Smooth muscle cell (in vitro differentiated cells): ENCODE data around the gene CALHM1. TPM values are rescaled to one million over a fixed set of nuclear protein-coding genes. Genes with fewer than 3 reads are reported as not detected.

Source experiments
- DNase-seq: peaks from one replicate; lab custom pipeline; 2025; ENCODE audit not compliant: unreplicated experiment; lab: John Stamatoyannopoulos, UW
- H2AFZ ChIP-seq: fragments of 200-600 bp; sonication (generic); 2 replicates; pipeline ENCODE4 v1.6.0; 2016; ENCODE audit warnings: antibody characterized with exemption, low read depth, mild to moderate bottlenecking
- H3F3A ChIP-seq: fragments of 200-600 bp; sonication (generic); 2 replicates; pipeline ENCODE4 v1.6.0; 2017; ENCODE audit warnings: antibody characterized with exemption, low read depth
- H3K27ac ChIP-seq: fragments of 200-600 bp; sonication (generic); 2 replicates; pipeline ENCODE4 v1.5.1; 2016; ENCODE audit warnings: low read depth, mild to moderate bottlenecking
- H3K27me3 ChIP-seq: fragments of 200-600 bp; sonication (generic); 2 replicates; pipeline ENCODE4 v1.6.1; 2016; ENCODE audit warnings: low read depth, mild to moderate bottlenecking
- H3K36me3 ChIP-seq: fragments of 200-600 bp; sonication (generic); 2 replicates; pipeline ENCODE4 v1.5.1; 2016; ENCODE audit warnings: low read depth
- H3K4me1 ChIP-seq: fragments of 200-600 bp; sonication (generic); 2 replicates; pipeline ENCODE4 v1.5.1; 2016; ENCODE audit warnings: low read depth
- H3K4me2 ChIP-seq: fragments of 200-600 bp; sonication (generic); 2 replicates; pipeline ENCODE4 v1.6.0; 2016; ENCODE audit warnings: mild to moderate bottlenecking
- H3K4me3 ChIP-seq: fragments of 200-600 bp; sonication (generic); 2 replicates; pipeline ENCODE4 v1.5.1; 2016; ENCODE audit warnings: mild to moderate bottlenecking
- H3K79me2 ChIP-seq: fragments of 200-600 bp; sonication (generic); 2 replicates; pipeline ENCODE4 v1.6.0; 2016; ENCODE audit warnings: low read depth, mild to moderate bottlenecking
- H3K9ac ChIP-seq: fragments of 200-600 bp; sonication (generic); 2 replicates; pipeline ENCODE4 v1.6.0; 2016; ENCODE audit warnings: low read depth
- H3K9me3 ChIP-seq: fragments of 200-600 bp; sonication (generic); replicated peaks from 2 replicates; pipeline ENCODE4 v1.5.1; 2016; ENCODE audit warnings: low read depth
- H4K20me1 ChIP-seq: fragments of 200-600 bp; sonication (generic); 2 replicates; pipeline ENCODE4 v1.6.0; 2016; ENCODE audit warnings: low read depth
- WGBS: methylation state at CpG from one replicate; pipeline ENCODE4 v1.1.7; 2016; ENCODE audit warnings: low lambda C conversion rate; 5-methylcytosine and 5-hydroxymethylcytosine counted together
- polyA plus RNA-seq: library from polyadenylated mRNA; unstranded; fragments of >200 nt; fragmentation: Nextera tagmentation; extraction: Ambion mirVana; gene quantifications from 2 replicates; pipeline ENCODE4 v1.2.1, GENCODE V29; 2016
- total RNA-seq: library from RNA; depleted of rRNA; stranded (reverse); fragments of >200 nt; gene quantifications from 2 replicates; pipeline ENCODE4 v1.2.3, GENCODE V29; 2014
- TF ChIP-seq, protein P1 (sequence below): fragments of 200-600 bp; sonication (generic); IDR thresholded peaks from 2 replicates; pipeline ENCODE4 v1.5.1; 2017; ENCODE audit warnings: borderline replicate concordance, mild to moderate bottlenecking, antibody characterized with exemption; ENCODE audit not compliant: insufficient read depth, poor library complexity, severe bottlenecking

Gene CALHM1
- total and polyA plus RNA-seq, 2 experiments from 2014 or later = 0.05 TPM; not detected in 1

DNA sequence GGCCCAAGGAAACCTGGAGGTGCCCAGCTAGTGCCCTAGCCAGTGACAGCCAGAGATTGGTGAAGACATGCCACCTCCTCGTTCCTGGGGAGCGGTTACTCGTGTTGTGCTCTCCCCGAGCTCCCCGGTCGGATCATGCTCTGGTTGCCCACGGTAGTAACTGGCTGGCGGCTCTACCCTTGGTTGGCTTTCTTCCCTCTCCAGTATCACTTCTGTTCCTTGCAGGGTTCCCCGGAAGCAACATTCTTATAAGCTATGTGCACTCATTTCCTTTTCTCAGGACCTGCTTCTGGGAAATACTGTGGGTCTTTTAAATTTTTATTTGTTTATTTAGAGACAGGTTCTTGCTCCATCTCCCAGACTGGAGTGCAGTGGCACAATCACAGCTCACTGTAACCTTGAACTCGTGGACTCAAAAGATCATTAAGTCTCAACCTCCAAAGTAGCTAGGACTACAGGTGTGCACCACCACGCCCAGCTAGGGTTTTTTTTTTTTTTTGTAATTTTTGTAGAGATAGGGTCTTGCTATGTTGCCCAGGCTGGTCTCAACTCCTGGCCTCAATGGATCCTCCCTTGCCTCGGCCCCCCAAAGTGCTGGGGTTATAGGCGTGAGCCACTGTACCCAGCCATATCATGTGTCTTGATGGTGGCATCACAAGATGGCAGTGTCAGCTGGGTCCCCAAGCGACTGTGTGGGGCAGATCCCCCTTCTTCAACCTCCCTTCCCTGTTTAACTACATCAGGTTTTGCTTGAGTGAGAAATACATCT is 6.9 kb upstream of the CALHM1 start:
- H3F3A ChIP-seq = no peaks in the 10 kb centered on the region
- H2AFZ ChIP-seq = no peak overlapping the region
- no peak for DNase-seq
- H3K27ac ChIP-seq = no peak overlapping the region
- H3K4me3 ChIP-seq = no peak overlapping the region
- no peak overlapping the region for H3K9ac ChIP-seq
- H3K4me2 ChIP-seq = no peak overlapping the region
- H3K27me3 ChIP-seq = no peaks in the 10 kb centered on the region
- no peaks in the 10 kb centered on the region for H4K20me1 ChIP-seq
- H3K79me2 ChIP-seq = no peaks in the 10 kb centered on the region
- no peaks in the 10 kb centered on the region for H3K36me3 ChIP-seq
- no peaks in the 10 kb centered on the region for H3K4me1 ChIP-seq
- H3K9me3 ChIP-seq = no peaks in the 10 kb centered on the region
- TF ChIP-seq, protein P1, sequence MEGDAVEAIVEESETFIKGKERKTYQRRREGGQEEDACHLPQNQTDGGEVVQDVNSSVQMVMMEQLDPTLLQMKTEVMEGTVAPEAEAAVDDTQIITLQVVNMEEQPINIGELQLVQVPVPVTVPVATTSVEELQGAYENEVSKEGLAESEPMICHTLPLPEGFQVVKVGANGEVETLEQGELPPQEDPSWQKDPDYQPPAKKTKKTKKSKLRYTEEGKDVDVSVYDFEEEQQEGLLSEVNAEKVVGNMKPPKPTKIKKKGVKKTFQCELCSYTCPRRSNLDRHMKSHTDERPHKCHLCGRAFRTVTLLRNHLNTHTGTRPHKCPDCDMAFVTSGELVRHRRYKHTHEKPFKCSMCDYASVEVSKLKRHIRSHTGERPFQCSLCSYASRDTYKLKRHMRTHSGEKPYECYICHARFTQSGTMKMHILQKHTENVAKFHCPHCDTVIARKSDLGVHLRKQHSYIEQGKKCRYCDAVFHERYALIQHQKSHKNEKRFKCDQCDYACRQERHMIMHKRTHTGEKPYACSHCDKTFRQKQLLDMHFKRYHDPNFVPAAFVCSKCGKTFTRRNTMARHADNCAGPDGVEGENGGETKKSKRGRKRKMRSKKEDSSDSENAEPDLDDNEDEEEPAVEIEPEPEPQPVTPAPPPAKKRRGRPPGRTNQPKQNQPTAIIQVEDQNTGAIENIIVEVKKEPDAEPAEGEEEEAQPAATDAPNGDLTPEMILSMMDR = no peak
- WGBS = 95% methylated on average over 14 of the region's 14 CpGs

DNA sequence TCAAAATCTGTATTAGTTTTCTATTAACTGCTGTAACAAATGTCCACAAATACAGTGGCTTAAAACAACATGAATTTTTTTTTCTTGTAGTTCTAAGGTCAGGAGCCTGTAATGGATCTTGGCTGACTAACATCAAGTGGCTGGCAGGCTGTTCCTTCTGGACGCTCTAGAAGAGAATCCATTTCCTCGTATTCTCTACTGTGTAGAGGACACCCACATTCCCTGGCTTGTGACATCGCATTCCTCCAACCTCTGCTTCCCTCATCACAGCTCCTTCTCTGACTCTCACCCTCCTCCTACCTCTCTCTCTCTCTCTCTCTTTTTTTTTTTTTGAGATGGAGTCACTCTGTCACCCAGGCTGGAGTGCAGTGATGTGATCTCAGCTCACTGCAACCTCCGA is 4.8 kb upstream of the CALHM1 start:
- no peak overlapping the region for H3K9ac ChIP-seq
- TF ChIP-seq, protein P1 = no peak
- H3K4me1 ChIP-seq = no peaks in the 10 kb centered on the region
- no peaks in the 10 kb centered on the region for H3K9me3 ChIP-seq
- no peaks in the 10 kb centered on the region for H3K79me2 ChIP-seq
- H3K36me3 ChIP-seq = no peaks in the 10 kb centered on the region
- no peak overlapping the region for H3K4me2 ChIP-seq
- no peaks in the 10 kb centered on the region for H3K27me3 ChIP-seq
- no peak overlapping the region for H3K4me3 ChIP-seq
- H3F3A ChIP-seq = no peaks in the 10 kb centered on the region
- H4K20me1 ChIP-seq = no peaks in the 10 kb centered on the region
- H3K27ac ChIP-seq = no peak overlapping the region
- DNase-seq = no peak
- WGBS = 72% methylated on average over 4 of the region's 4 CpGs
- no peak overlapping the region for H2AFZ ChIP-seq

DNA sequence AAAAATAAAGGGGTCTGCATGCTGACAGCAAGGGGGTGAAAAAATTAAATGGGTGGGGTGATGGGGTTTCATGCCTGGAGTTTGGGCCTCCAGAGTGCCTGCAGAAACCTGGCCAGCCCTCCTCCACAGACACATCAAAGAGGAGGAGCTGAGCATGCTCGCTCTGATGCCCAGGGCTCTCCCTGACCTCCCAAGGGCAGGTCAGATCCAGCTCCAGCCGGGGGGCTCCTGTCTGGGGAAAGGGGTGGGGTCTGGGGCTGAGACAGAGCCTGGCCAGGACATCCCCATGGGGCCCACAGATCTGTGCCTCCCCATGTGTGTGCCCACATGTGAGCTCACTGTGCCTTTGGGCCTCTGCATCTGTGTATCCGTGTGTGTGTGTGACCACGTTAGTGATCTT is 915 bp upstream of the CALHM1 start:
- no peaks in the 10 kb centered on the region for H3K27me3 ChIP-seq
- H4K20me1 ChIP-seq = no peaks in the 10 kb centered on the region
- no peak overlapping the region for H2AFZ ChIP-seq
- H3F3A ChIP-seq = no peaks in the 10 kb centered on the region
- WGBS = 80% methylated on average over 4 of the region's 4 CpGs
- H3K36me3 ChIP-seq = no peaks in the 10 kb centered on the region
- TF ChIP-seq, protein P1 = no peak
- H3K9me3 ChIP-seq = no peaks in the 10 kb centered on the region
- H3K4me1 ChIP-seq = no peaks in the 10 kb centered on the region
- no peaks in the 10 kb centered on the region for H3K79me2 ChIP-seq
- no peak overlapping the region for H3K9ac ChIP-seq
- H3K27ac ChIP-seq = no peak overlapping the region
- no peak overlapping the region for H3K4me3 ChIP-seq
- no peak overlapping the region for H3K4me2 ChIP-seq
- no peak for DNase-seq
